H1 (cell line): ENCODE measurements around the gene PTF1A. TPM values are rescaled to one million over a fixed set of nuclear protein-coding genes. Genes with fewer than 3 reads are reported as not detected.

ENCODE experiments used
- CTCF ChIA-PET: fragments of 300-600 bp; sonication (Branson Sonifier 250); formaldehyde crosslinking; loops from one replicate; lab custom pipeline; 2021; ENCODE audit not compliant: partially characterized antibody; lab: Charles Lee
- POLR2A ChIA-PET: fragments of 300-600 bp; sonication (Branson Sonifier 250); formaldehyde crosslinking; loops from one replicate; lab custom pipeline; 2021; ENCODE audit warnings: inconsistent platforms; ENCODE audit not compliant: partially characterized antibody; lab: Charles Lee
- DNase-seq, 2 experiments: peaks; one replicate each; pipeline versions ENCODE4 v3.0.0 to v3.0.0-alpha.2; 2010 to 2022; ENCODE audit warnings: low spot score in 2 of 2, low read depth in 1 of 2, mixed read lengths in 1 of 2
- FAIRE-seq: peaks from 2 replicates; lab custom pipeline; 2011; peaks lifted over from hg19 to GRCh38; lab: Jason Lieb, UNC
- H2AFZ ChIP-seq: 2 replicates; pipeline ENCODE4 v1.8.1; 2012; ENCODE audit warnings: low read length, inconsistent platforms
- H2AK5ac ChIP-seq: 2 replicates; pipeline ENCODE4 v1.6.1; 2013; ENCODE audit warnings: low read depth, low read length
- H2BK120ac ChIP-seq: replicated peaks from 2 replicates; pipeline ENCODE3; 2013; ENCODE audit warnings: low read depth, low read length, inconsistent platforms
- H2BK12ac ChIP-seq: 2 replicates; pipeline ENCODE4 v1.6.1; 2013; ENCODE audit warnings: low read depth, low read length
- H2BK15ac ChIP-seq: 2 replicates; pipeline ENCODE4 v1.6.1; 2013; ENCODE audit warnings: low read length
- H2BK20ac ChIP-seq: 2 replicates; pipeline ENCODE4 v1.6.1; 2013; ENCODE audit warnings: low read length
- H2BK5ac ChIP-seq: 2 replicates; pipeline ENCODE4 v1.6.1; 2013; ENCODE audit warnings: low read depth, low read length
- H3K14ac ChIP-seq: 2 replicates; pipeline ENCODE4 v1.6.1; 2013; ENCODE audit warnings: inconsistent platforms; ENCODE audit not compliant: insufficient read length
- H3K18ac ChIP-seq: 2 replicates; pipeline ENCODE4 v1.6.1; 2013; ENCODE audit warnings: low read length; ENCODE audit errors: extremely low read depth
- H3K23ac ChIP-seq: 2 replicates; pipeline ENCODE4 v1.6.1; 2013; ENCODE audit warnings: inconsistent platforms; ENCODE audit not compliant: insufficient read length
- H3K23me2 ChIP-seq: 2 replicates; pipeline ENCODE4 v1.6.1; 2013; ENCODE audit warnings: low read depth, low read length
- H3K27ac ChIP-seq: 2 replicates; pipeline ENCODE4 v1.6.1; 2011; ENCODE audit warnings: low read depth, low read length, inconsistent platforms
- H3K27me3 ChIP-seq, 4 experiments: replicated peaks in 1 of 4; 1 replicate in 1 of 4; 2 replicates in 3 of 4; pipeline versions ENCODE4 v1.6.1 to v1.8.1; 2011 to 2013; ENCODE audit warnings: low read length in 3 of 4, mild to moderate bottlenecking in 3 of 4, inconsistent platforms in 2 of 4, mixed read lengths in 2 of 4, moderate library complexity in 1 of 4; ENCODE audit not compliant: control insufficient read depth in 3 of 4, insufficient read depth in 3 of 4; ENCODE audit errors: extremely low read depth in 1 of 4
- H3K36me3 ChIP-seq, 4 experiments: 2 replicates each; pipeline versions ENCODE4 v1.6.1 to v1.8.1; 2011 to 2013; ENCODE audit warnings: mild to moderate bottlenecking in 4 of 4, low read length in 3 of 4, moderate library complexity in 2 of 4, control low read depth in 1 of 4, inconsistent platforms in 1 of 4; ENCODE audit not compliant: insufficient read depth in 4 of 4, control insufficient read depth in 2 of 4
- H3K4ac ChIP-seq: replicated peaks from 2 replicates; pipeline ENCODE3; 2013; ENCODE audit warnings: low read length, low read depth, mixed read lengths, inconsistent platforms; ENCODE audit not compliant: insufficient read length
- H3K4me1 ChIP-seq, 4 experiments: replicated peaks in 1 of 4; 1 replicate in 1 of 4; 2 replicates in 3 of 4; pipeline versions ENCODE4 v1.6.1 to v1.8.1; 2011 to 2013; ENCODE audit warnings: low read length in 3 of 4, inconsistent platforms in 2 of 4, mixed read lengths in 1 of 4; ENCODE audit not compliant: insufficient read depth in 4 of 4, control insufficient read depth in 3 of 4
- H3K4me2 ChIP-seq, 2 experiments: 2 replicates each; pipeline versions ENCODE4 v1.6.1 to v1.8.1; 2011 to 2013; ENCODE audit warnings: low read depth in 2 of 2, low read length in 2 of 2, control low read depth in 1 of 2, inconsistent platforms in 1 of 2, mild to moderate bottlenecking in 1 of 2; ENCODE audit not compliant: insufficient read depth in 1 of 2
- H3K4me3 ChIP-seq, 4 experiments: fragments of 200-600, 300-600 bp in 1 of 4; sonication (generic), shearing (Covaris generic), sonication (Bioruptor Twin) in 1 of 4; 2 replicates each; pipeline versions ENCODE4 v1.5.1 to v1.8.1; 2011 to 2016; ENCODE audit warnings: low read length in 4 of 4, low read depth in 3 of 4, control low read depth in 2 of 4, inconsistent platforms in 2 of 4, mild to moderate bottlenecking in 2 of 4, mixed read lengths in 1 of 4, moderate library complexity in 1 of 4; ENCODE audit not compliant: insufficient read depth in 2 of 4; ENCODE audit errors: extremely low read depth in 1 of 4
- H3K56ac ChIP-seq: replicated peaks from 2 replicates; pipeline ENCODE3; 2013; ENCODE audit warnings: low read depth, mild to moderate bottlenecking, mixed read lengths, low read length, inconsistent platforms; ENCODE audit not compliant: insufficient read length
- H3K79me1 ChIP-seq: 2 replicates; pipeline ENCODE4 v1.6.1; 2013; ENCODE audit warnings: low read depth, low read length, control low read depth
- H3K79me2 ChIP-seq, 2 experiments: 2 replicates each; pipeline versions ENCODE4 v1.6.1 to v1.8.1; 2012 to 2013; ENCODE audit warnings: low read length in 2 of 2, mild to moderate bottlenecking in 2 of 2, inconsistent platforms in 1 of 2; ENCODE audit not compliant: insufficient read depth in 2 of 2, control insufficient read depth in 1 of 2
- H3K9ac ChIP-seq, 4 experiments: replicated peaks in 1 of 4; 1 replicate in 1 of 4; 2 replicates in 3 of 4; pipeline versions ENCODE4 v1.6.1 to v1.8.1; 2011 to 2013; ENCODE audit warnings: low read depth in 3 of 4, low read length in 3 of 4, control low read depth in 2 of 4, mild to moderate bottlenecking in 2 of 4, moderate library complexity in 2 of 4, inconsistent platforms in 1 of 4; ENCODE audit errors: extremely low read depth in 1 of 4
- H3K9me3 ChIP-seq, 2 experiments: 2 replicates each; pipeline versions ENCODE4 v1.6.1 to v1.8.1; 2012 to 2013; ENCODE audit warnings: mild to moderate bottlenecking in 2 of 2, moderate library complexity in 2 of 2, control low read depth in 1 of 2, inconsistent platforms in 1 of 2, low read depth in 1 of 2, low read length in 1 of 2, mixed read lengths in 1 of 2; ENCODE audit not compliant: insufficient read depth in 2 of 2
- H4K20me1 ChIP-seq, 2 experiments: replicated peaks in 1 of 2; 2 replicates each; pipeline versions ENCODE3 to v1.8.1; 2011 to 2013; ENCODE audit warnings: inconsistent platforms in 2 of 2, low read length in 2 of 2, mild to moderate bottlenecking in 1 of 2; ENCODE audit not compliant: insufficient read depth in 2 of 2, control insufficient read depth in 1 of 2
- H4K5ac ChIP-seq: 2 replicates; pipeline ENCODE4 v1.6.1; 2013; ENCODE audit warnings: low read length, low read depth, mixed read lengths, inconsistent platforms; ENCODE audit not compliant: insufficient read length
- H4K8ac ChIP-seq: 2 replicates; pipeline ENCODE4 v1.8.0; 2013; ENCODE audit warnings: mild to moderate bottlenecking, moderate library complexity, low read length, inconsistent platforms; ENCODE audit not compliant: insufficient read depth; ENCODE audit errors: extremely low read depth
- H4K91ac ChIP-seq: replicated peaks from 2 replicates; pipeline ENCODE3; 2013; ENCODE audit warnings: low read length, mixed read lengths, inconsistent platforms; ENCODE audit not compliant: insufficient read length
- BACH1 ChIP-seq: IDR thresholded peaks from 2 replicates; pipeline ENCODE4 v1.6.1; 2012; ENCODE audit warnings: low read length, improper control_type of control experiment
- CREB1 ChIP-seq: IDR thresholded peaks from 2 replicates; pipeline ENCODE4 v1.6.1; 2012; ENCODE audit warnings: inconsistent platforms
- FOSL1 ChIP-seq: IDR thresholded peaks from 2 replicates; pipeline ENCODE4 v1.6.1; 2011; ENCODE audit warnings: mild to moderate bottlenecking, low read depth, low read length, moderate library complexity; ENCODE audit not compliant: insufficient read depth
- GABPA ChIP-seq: IDR thresholded peaks from 2 replicates; pipeline ENCODE4 v1.6.1; 2011; ENCODE audit warnings: mild to moderate bottlenecking, low read length, moderate library complexity, borderline replicate concordance; ENCODE audit not compliant: insufficient read depth
- NRF1 ChIP-seq: IDR thresholded peaks from 2 replicates; pipeline ENCODE4 v1.6.1; 2011; ENCODE audit warnings: mild to moderate bottlenecking, low read depth, low read length, improper control_type of control experiment
- RAD21 ChIP-seq, 2 experiments: IDR thresholded peaks in 1 of 2; conservative IDR thresholded peaks in 1 of 2; 2 replicates each; pipeline ENCODE4 v1.6.1; 2011; ENCODE audit warnings: low read depth in 2 of 2, low read length in 2 of 2, improper control_type of control experiment in 1 of 2, inconsistent platforms in 1 of 2, mild to moderate bottlenecking in 1 of 2, moderate library complexity in 1 of 2
- RNF2 ChIP-seq: fragments of 200-900, 300-1000 bp; sonication (generic); IDR thresholded peaks from 2 replicates; pipeline ENCODE4 v1.7.1; 2016; ENCODE audit warnings: borderline replicate concordance, low read depth, mild to moderate bottlenecking, antibody characterized with exemption, low read length; ENCODE audit not compliant: poor library complexity, severe bottlenecking; ENCODE audit errors: missing control alignments
- SIN3A ChIP-seq, 2 experiments: IDR thresholded peaks in 1 of 2; conservative IDR thresholded peaks in 1 of 2; 2 replicates each; pipeline ENCODE4 v1.6.1; 2011 to 2012; ENCODE audit warnings: low read length in 2 of 2, improper control_type of control experiment in 1 of 2, low read depth in 1 of 2, mild to moderate bottlenecking in 1 of 2
- TAF7 ChIP-seq: optimal IDR thresholded peaks from 2 replicates; pipeline ENCODE3; 2011; ENCODE audit warnings: low read depth, mild to moderate bottlenecking, inconsistent platforms, low read length, moderate library complexity, borderline replicate concordance
- WGBS, 2 experiments: shearing (Covaris generic) in 1 of 2; methylation state at CpG; one replicate each; pipeline versions ENCODE4 v1.1.6 to v1.1.7; 2013 to 2015; ENCODE audit warnings: low lambda C conversion rate in 2 of 2, mixed read lengths in 2 of 2, inconsistent platforms in 1 of 2, low coverage in 1 of 2, missing lambda C conversion rate in 1 of 2; ENCODE audit not compliant: insufficient replicate concordance in 2 of 2, insufficient coverage in 1 of 2, insufficient read length in 1 of 2; ENCODE audit errors: extremely low coverage in 1 of 2, missing lambda C conversion rate in 1 of 2; 5-methylcytosine and 5-hydroxymethylcytosine counted together
- polyA plus RNA-seq, 7 experiments: library from polyadenylated mRNA; depleted of rRNA in 3 of 7; stranded (reverse) in 5 of 7; unstranded in 2 of 7; fragments of >200 nt in 5 of 7; fragments of 200-250 nt in 2 of 7; gene quantifications; 1 replicate in 5 of 7; 2 replicates in 1 of 7; 4 replicates in 1 of 7; pipeline versions ENCODE4 v1.2.1 to v1.2.3, GENCODE V29; 2011 to 2013; ENCODE audit warnings: missing spikeins in 2 of 7, mixed read lengths in 2 of 7
- total RNA-seq: library from RNA; stranded (reverse); fragmentation: NEBNext Ultra II Directional; extraction: Animal tissue kit (Norgen Biotek cat#: 25700); gene quantifications from 2 replicates; pipeline ENCODE4 v1.2.1, GENCODE V29; 2021

PTF1A gene
- total and polyA plus RNA-seq, 2 of the 8 experiments (the other 6 are each of a cell fraction or from before 2014, with no cell fraction given) = not detected

DNA sequence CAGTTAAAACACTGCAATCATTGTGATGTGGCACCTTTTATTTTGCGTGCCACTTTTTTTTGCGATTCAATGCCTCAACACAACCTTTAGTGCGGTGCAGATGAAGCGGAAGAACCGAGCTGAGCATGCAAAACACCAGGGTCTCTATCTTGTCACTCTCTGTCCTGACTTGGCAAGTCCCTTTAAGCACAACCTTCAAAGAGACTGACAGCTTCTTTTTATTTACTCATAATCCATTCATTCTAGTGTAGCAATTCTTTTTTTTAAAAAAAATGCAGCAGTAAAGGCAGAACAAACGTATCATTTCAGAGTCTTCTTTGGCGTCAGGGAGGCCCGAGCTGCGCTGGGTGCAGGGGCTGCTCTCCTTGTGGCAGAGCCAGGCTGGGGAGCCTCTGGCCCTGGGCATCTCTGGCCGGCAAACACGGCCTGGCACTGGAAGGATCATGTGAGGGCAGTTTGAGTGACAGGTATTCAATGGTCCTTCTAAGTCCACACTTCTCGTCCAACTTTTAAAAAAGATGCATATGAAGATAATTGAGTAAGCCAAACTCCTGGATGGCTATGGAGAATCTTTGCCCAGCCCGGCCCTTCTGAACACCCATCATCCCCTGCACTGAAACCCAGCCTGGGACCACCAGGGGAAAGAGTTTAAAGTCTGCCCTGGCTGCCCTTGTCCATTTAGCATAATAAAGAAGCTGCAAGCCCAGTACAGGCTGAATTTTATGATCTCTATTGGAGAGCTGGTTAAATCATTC, 3.9 kb downstream of the PTF1A start:
- Histone ChIP-seq H2AK5ac (no peak overlapping the region), H3K27ac (no peak overlapping the region), H2BK20ac (no peak overlapping the region), H3K23ac (no peak overlapping the region), H3K79me2 (no peaks in the 10 kb centered on the region), H3K4me2 (no peak overlapping the region; a peak in 1 of 4 replicates), H2BK12ac (no peak overlapping the region), H3K14ac (no peak overlapping the region), H3K27me3 (peaks cover 96 to 100% (median 99%) of the 10 kb centered on the region in 4 experiments), H2AFZ (no peak overlapping the region), H4K5ac (no peak overlapping the region), H3K23me2 (peaks cover 10% of the 10 kb centered on the region; the same call in 1 of the 2 replicates), H3K56ac (no peak overlapping the region), H3K18ac (no peak overlapping the region), H4K8ac (no peak overlapping the region), H3K36me3 (peaks cover 0 to 13% (median 0%) of the 10 kb centered on the region in 4 experiments; a peak in 1 of 8 replicates), H3K4ac (no peak overlapping the region), H2BK120ac (no peak overlapping the region), H2BK15ac (no peak overlapping the region), H3K9ac (no peak overlapping the region), H3K4me3 (no peak overlapping the region), H4K91ac (no peak overlapping the region), H2BK5ac (no peak overlapping the region), H4K20me1 (peaks cover 24 to 27% of the 10 kb centered on the region in 2 experiments), H3K4me1 (peaks cover 4 to 29% (median 12%) of the 10 kb centered on the region in 4 experiments), H3K79me1 (no peaks in the 10 kb centered on the region), H3K9me3 (no peaks in the 10 kb centered on the region)
- DNase-seq = no peak
- CTCF ChIA-PET = interaction anchor here (0.7 to 1.6 kb wide), 6 partner anchors 10 to 152 kb away, joined by 3 to 6 read pairs (median 3); no protein-coding TSS in a partner anchor
- no peak for FAIRE-seq
- POLR2A ChIA-PET = no interaction called here
- TF ChIP-seq RNF2 = peak; percentile 48
- no peak for TF ChIP-seq BACH1
- no peak for TF ChIP-seq SIN3A (conservative IDR thresholded peaks at IDR 0.05 in 1 of 2, IDR thresholded peaks at IDR 0.05 in 1 of 2; ENCODE audit: low read depth in 1 of 2, low read length in 2 of 2)
- TF ChIP-seq CREB1 = no peak
- TF ChIP-seq TAF7 = no peak
- no peak for TF ChIP-seq RAD21 (IDR thresholded peaks at IDR 0.05 in 1 of 2, conservative IDR thresholded peaks at IDR 0.05 in 1 of 2; ENCODE audit: low read depth in 2 of 2, low read length in 2 of 2)
- TF ChIP-seq GABPA = no peak
- no peak for TF ChIP-seq FOSL1
- no peak for TF ChIP-seq NRF1
- 11% methylated on average over 13 of the region's 13 CpGs; no CpG with 5 or more reads in 1 of the 2 experiments for WGBS, 2 experiments
